Amygdala (tissue), 56 donors: ENCODE results near the gene GLI3.

ENCODE experiments used
- DNase-seq, 56 donors: peaks; one replicate each; lab custom pipeline; 2025; lab: John Stamatoyannopoulos, UW

GLI3 gene

DNA sequence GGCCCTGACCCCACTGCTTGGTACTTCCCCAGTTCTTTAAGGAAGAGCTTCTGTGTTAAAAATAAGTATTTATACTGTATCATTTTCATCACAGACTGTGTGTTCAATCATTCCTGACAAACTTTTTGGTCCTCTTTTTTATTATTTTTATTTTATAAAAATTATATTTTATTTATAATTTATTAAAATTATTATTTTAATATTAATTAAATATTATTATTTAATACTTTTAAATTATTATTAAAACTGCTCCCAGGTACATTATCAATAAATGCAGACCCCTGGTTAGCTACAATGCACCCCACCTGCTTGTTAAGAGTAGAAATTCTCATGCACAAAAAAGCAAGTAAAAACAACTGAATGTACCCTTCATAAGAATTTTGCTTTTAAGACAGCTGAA is 172.0 kb downstream of the GLI3 start:
- DNase-seq = no peak

DNA sequence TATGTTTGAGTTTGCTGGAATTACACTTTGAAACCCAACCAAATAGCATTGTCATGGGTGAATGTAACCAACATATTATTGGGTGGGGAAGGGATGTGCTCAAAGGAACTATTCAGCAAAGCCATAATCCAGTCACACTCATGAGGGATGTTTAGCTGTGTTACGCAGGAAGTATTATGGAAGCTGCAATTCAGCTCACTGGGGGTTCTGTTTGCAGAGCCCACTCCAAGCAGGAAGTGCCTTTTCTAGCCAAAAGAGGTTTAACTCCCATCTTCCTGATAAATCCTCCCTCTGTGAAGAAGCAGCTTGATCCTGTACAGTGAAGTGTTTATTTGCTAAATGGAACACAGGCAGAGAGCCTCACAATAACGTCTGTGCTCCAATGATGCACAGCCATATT is 172.5 kb downstream of the GLI3 start:
- no peak for DNase-seq

DNA sequence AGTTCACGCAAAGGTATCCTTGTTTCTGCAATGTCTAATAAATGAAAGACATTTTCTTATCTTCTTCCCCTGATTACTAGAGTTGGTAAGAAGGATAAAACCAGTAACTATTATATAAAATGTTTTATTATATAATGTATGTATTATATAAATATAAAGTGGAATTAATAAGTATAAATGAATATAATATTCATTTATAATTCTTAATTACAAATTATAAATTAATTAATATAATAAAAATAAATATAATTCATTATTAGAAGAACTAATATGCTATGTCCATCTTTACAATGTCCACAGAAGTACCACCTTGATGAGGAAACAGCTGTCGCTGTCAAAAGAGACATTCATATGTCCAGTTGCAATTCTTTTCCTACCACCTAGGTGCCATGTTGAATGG is 177.7 kb downstream of the GLI3 start:
- DNase-seq = no peak

DNA sequence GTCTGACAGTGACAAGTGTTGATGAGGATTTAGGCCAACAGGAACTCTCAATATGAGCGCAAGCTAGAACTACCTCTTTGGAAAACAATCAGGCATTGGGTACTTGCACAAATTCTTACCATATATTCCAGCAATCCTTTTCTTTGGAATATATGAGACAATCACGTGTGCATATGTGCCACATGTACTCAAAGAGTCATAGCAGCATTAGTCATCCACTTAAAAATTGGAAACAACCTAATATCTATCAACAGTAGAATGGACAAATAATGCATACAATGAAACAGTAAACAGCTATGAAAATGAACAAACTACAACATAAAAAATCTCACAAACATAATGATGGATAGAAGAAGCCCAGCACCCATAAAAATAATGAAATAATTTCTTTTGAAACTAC is 179.7 kb downstream of the GLI3 start:
- DNase-seq = no peak

DNA sequence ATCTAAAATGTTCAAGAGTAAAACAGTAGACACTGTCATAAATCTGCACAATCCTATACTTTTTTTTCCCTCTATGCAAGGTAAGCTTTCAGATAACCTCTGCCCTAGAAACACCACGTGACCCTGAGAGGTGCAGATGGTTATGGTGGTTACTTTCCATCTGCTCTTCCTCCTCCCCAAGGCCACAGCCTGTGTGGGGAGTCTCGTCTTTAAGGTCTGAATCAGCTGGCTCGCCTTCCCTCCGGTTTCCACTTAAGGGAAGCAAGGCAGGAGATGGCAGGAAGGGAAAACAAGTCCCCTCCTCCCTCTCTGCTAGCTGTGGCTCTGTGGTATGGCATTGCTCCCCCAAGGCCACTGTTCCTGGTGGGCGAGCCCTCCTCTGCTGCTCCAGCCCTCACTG is 181.8 kb downstream of the GLI3 start:
- DNase-seq = no peak

DNA sequence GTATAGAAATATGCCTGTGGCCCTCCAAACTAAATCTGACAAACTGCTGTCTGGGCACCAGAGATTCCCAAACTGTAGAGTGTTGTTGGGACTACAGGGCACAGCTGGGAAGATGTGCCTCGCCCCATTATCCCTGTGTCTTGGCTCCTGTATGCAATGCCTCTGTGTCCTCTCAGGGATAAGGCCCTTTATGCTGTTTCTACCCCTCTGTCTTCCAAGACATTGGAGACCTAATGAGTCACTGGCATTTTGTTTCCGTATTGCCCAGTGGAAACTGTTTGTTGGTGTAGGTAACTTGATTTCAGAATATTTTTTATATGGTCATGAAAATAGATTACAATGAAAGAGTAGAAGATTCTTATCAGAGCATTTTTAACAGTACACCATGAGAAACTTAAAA is 183.2 kb downstream of the GLI3 start:
- DNase-seq = no peak

DNA sequence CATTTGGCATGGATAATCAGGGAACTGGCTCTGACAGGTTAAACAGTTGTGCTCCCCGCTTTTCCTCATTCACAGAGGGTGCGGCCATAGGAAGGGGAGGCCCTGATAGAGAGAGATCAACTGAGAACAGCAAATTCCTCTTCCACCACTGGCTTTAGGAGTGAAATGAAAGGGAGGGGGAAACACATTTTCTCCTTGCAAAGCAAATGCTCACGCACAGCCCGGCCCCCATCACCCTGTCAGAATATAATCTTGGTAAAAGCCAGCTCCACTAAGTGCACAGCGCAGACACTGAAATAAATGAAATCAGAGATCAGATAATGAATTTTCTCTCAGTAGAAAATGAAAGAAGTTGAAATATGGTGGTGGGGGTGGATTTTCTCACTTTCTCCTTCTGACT is 187.2 kb downstream of the GLI3 start:
- DNase-seq = no peak

DNA sequence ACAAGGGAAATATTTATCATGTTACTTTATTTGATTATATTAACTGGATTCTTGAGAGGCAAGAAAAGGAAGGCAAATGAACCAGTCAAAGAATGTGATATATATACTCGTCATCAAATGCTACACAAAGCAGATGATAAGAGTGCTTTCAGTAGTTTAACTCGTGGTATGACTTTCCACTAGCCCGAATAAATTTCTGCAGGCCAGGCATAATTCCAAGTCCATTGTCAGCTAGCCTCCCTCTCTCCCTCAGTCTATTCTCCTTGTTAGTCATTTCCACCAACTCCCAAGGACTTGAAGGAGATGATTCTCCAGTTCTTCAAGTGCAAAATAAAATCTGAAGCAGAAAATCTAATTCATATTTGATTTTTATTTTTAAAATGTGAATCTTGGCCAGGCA is 190.5 kb downstream of the GLI3 start:
- no peak for DNase-seq

DNA sequence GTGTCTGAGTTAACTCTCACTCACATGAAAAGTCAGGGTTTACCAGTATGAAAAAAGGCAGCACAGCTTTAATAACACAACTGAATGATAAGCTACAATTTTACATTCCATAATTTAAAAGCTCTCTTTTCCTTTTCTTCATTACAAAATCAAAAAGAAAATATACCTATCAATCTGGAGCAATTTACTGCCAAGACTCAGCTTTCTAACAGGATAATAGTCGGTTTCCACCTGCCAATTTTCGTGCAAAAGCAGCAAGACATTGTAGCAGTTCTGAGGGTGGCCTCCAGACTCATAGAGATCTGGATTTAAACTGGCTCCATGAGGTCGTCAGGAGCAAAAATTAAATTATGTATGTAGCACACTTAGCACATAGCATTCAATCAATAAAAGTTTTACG is 191.0 kb downstream of the GLI3 start:
- no peak for DNase-seq

DNA sequence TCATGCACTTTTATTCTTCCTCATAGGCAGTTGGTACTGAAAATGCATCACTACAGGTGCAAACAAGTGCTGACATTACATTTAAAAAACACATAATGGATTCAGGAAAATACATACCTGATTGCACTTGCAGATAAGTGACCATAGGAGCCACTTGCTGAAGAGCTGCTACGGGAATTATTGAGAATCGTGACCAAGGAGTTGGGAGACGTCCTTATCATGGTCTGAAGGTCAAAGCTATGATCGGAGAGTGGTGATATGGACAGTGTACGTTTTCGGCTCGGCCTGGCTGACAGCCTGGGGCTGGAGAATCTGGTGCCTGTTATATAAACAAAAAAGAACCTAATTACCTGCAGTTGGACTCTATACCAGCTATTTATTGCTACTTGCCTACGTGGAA is 197.1 kb downstream of the GLI3 start:
- DNase-seq = no peak

DNA sequence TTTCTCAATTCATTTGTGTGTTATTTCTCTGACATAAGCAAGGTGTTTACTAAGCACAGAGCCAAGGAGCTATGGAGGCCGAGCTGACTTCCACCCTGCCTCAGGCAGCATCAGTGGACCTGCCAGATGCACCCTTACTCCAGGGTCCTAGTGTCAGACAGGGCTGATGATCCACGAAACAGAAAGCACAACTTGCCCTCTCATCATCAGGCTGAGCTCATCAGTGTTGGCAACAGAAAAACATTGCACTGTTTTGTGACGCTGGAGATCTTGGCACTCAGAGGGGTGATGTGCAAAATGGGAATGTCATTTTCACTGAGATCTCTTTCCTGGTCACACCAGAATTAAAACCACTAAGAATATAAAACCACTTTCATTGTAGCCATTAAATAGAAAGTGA is 201.8 kb downstream of the GLI3 start:
- DNase-seq = peak in 5 of 56 donors; percentile 9 to 31 (median 18)

DNA sequence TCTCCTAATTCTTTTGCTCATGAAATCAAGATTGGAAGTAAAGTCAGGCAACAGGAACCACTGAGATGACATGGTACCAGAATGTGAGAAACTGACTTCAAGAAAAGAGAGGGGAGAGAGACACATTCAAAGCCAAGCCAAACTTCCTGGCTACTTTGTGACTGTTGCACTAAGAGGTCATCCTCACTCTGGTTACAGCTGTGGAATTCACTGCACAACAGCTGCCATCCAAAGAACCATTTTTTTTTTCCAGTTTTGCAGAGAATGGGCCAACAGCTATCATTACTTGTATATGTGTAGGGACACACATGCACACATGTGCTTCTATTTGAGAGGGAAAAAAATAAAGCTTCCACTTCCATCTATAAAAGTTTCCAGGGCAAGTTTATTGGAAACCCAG is 203.5 kb downstream of the GLI3 start:
- no peak for DNase-seq

DNA sequence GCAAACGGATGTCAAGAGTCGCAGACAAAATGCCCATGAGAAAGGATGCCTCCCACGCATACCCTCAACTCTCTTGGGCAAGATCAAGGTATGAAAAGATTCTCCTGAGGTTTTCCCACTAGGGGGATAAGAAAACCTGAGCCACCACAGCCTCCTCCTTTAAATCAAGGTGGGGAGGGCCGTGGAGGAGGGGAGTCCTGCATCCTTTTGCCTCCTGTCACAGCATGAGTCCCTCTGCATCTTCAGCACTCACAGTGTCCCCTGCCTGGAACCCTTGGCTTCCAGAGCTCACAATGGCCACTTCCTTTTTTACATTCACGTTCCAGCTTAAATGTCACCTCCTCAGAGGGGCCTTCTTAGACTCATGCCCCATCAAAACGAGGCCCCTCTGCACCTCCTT is 207.6 kb downstream of the GLI3 start:
- DNase-seq = no peak

DNA sequence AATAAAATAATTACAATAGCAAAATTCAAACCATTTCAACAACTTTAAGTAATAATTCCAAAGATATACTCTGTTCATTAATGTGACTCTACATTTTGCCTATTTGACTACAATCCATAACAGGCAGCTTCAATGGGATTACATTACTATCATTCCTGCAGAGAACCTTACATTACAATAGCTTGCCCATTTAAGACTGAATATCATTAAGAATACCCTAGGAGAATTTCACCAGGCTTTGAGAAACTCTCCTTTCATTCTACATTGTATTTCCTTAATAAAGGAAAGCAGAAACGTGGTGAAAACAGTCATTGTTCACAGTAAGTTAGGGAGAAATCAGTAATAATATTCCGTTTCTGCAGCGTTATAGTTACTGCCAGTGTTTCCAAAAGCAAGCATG is 209.5 kb downstream of the GLI3 start:
- no peak for DNase-seq

DNA sequence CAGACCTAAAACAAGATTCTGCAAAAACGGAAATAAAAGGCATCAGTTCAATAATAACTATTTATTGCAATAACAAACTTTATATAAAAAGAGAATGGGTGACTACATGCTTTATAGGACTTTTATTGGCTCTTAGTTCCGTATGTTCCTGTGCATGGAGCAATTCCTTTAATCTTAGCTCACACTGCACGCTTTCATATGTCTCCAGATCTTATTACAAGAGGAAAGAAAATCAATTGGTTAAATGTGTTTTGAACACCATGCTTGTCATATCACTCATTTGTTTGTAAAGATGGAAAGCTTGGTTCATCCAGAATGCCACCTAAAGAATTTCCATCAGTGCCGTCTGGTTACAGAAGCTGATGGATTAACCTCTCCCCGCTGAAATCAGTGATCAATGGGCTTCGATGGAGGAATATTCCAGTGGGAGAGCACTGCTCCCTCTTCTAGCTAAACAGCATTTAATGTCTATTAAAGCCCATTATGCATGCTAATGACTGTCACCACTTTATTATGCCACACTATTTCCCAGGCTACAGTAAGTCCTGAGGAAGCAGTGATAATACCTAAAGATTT is 210.3 kb downstream of the GLI3 start:
- DNase-seq = no peak

DNA sequence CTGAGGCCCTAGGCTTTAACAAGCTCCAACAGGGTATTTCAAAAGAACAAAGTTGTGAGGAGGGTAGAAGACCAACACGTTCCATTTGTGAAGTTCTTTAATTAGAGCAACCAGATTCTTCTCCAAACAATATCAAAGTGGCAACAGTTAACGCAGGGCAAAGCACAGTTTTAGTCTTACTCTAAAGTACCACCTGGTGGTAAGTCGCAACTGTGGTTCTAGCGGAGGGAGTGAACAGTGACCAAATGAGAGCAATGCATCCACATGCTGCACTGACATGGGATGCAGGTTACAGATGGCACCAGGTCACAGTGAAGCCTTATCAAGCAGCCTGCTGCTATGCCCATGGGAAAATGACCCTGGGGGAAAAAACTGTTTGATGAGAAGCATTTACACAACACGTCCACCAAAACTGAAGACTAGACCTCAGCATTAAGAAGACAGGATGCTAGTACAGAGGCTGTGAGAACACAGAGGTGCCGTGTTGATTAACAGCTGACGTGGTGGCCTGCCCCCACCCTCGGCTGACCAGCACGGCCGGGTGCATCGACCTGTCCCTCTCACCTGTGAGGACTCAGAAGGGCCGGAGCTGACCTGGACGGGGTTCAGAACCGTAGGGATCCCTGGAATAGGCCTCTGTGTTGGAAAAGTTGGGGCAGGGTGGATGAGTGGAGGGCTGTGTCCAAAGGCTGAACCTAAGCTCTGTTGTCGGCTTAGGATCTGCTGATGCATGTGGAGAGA is 211.2 kb downstream of the GLI3 start:
- no peak for DNase-seq

DNA sequence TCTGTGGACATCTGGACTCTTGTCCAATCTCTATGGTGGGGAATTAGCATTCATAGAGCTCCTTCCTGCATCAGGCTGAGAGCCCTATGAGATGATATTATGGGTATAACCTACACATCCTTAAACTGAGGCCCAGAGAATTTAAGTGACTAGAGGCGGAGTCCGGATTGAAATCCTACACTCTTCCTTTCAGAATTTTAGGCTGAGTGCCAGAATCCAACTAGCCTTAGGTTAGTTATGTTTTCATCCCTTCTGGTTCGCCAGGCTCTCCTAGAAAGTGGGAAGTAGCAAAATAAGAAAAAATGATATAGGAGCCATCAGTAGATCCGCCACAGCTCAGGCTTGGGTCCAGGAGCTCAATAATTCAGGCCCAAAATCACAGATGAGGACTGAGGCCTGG is 212.5 kb downstream of the GLI3 start:
- no peak for DNase-seq

DNA sequence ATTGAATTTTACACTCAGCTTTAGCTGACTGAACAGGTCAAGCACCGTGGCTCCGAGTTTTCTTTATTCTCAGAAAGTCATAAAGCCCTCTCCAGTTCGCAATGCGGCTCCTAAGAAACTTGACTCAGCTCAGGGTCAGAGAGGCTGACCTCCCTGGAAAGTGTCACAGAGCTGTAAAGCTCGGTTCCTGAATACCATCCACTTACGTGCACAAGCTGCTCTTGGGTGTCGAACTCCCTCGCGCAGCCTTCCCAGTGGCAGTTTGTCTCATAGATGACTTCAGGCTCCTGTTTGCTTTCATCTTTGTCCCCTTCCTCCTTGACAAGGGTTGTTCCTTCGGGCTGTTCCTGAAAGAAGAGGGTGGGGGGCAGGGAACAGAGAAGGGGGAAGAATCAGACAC is 213.7 kb downstream of the GLI3 start:
- no peak for DNase-seq

DNA sequence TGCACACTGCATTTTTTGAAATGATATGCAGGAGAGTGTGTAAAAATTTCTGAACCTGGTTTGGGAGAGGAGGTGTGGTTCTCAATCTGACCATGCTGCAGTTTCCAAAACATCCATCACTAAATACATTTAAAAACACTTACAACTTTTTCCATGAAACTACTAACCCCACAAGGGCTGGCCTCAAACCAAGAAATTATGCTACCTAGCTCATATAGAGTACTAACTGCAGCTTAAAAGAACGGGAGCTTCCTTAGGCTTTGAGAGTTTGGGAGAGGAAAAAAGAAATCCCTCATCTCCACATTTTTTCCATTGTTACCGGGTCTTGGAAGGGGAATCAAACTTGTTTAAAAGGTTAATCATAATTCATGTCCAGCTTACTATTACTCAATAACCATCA is 214.2 kb downstream of the GLI3 start:
- DNase-seq = no peak

DNA sequence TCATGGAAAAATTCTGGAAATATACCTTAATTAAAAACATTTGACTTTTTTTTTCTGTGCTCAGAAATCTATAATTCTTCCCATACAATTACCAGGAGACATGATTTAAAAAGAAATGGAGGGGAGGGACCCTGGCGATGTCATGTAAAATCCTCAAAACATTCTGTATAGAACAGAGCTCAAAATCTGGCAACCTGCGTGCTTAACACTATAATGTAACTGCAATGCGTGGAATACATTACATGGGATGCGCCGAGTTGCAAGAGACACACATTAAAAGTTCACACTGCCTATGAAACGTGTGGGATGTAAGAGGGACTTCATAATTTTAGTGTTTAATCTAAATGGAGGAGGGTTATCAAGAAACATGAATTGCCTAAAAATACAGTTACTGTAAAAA is 215.0 kb downstream of the GLI3 start:
- no peak for DNase-seq

DNA sequence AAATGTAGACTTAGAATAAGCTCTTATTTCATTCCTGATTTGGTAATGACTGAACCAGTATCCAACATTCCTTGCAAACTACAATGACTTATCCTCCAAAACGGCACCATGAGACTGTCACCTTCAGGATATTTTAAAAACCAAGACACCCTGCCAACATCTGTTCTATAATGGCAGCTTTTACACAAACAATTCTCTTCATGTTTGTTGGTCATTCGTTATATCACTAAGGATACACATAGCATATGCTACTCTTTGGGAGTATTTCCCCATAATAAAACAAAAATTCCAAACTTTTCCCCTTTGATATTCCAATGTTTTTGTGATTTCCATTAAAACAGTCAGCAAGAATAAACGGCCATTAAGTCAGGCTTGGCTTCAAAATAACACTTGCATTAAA is 215.4 kb downstream of the GLI3 start:
- DNase-seq = no peak

DNA sequence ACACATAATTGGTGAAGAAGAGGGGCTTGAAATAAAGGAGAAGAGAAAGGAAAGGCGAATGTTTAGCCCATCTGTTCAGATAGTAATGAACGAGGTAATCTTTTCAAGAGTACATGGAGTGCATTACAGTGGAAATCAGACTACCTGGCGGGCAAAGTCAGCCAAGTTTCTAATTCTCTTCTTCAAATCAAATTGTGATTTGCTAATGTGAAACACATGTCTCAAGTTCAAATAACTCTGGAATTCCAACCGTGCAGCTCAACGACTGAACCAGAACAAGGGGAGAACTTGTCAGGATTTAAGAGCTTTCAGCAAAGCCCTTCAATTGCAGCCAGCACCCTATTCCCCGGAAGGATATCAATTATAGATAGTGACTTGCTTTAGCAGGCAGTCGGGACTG is 216.9 kb downstream of the GLI3 start:
- no peak for DNase-seq
